GM18873 (cell line): ENCODE data around the gene PLEKHH1.

ENCODE experiments used
- ATAC-seq: cut with Tn5 transposase; IDR thresholded peaks from one replicate; pipeline ENCODE4 v1.9.1; 2021; ENCODE audit warnings: mild to moderate bottlenecking, moderate library complexity, moderate number of reproducible peaks; ENCODE audit not compliant: unreplicated experiment, low FRiP score

Gene PLEKHH1

GRCh38 chr14:67532998-67533753 lies at the start of gene PLEKHH1:
PLEKHH1 (plus strand) TSS chr14:67533290; CDS start chr14:67541868, 8,578 bp downstream.
- ATAC-seq, result no peak

- no peak for ATAC-seq
These were observed 49.4 kb upstream of the PLEKHH1 start for GRCh38 chr14:67483579-67484285.

GRCh38 chr14:67485501-67486095 lies 47.5 kb upstream of the PLEKHH1 start:
- no peak for ATAC-seq

- no peak for ATAC-seq
These were observed 46.2 kb upstream of the PLEKHH1 start for GRCh38 chr14:67486890-67487289.

GRCh38 chr14:67487332-67487731 lies 45.8 kb upstream of the PLEKHH1 start:
- no peak for ATAC-seq

GRCh38 chr14:67487937-67488893 lies 44.9 kb upstream of the PLEKHH1 start, which contains the start of gene TMEM229B:
TMEM229B (minus strand) TSS chr14:67488721; CDS start chr14:67473923, 14,798 bp downstream.
- peak; percentile 84 for ATAC-seq

GRCh38 chr14:67490196-67490595 lies 42.9 kb upstream of the PLEKHH1 start:
- ATAC-seq, result no peak

GRCh38 chr14:67491285-67491684 lies 41.8 kb upstream of the PLEKHH1 start:
- ATAC-seq, result no peak

GRCh38 chr14:67491741-67492507 lies 41.2 kb upstream of the PLEKHH1 start:
- no peak for ATAC-seq

- ATAC-seq, result no peak
These were observed 40.6 kb upstream of the PLEKHH1 start for GRCh38 chr14:67492538-67492937.

GRCh38 chr14:67493092-67493717 lies 39.9 kb upstream of the PLEKHH1 start:
- ATAC-seq, result peak; percentile 37

GRCh38 chr14:67495827-67496226 lies 37.3 kb upstream of the PLEKHH1 start:
- no peak for ATAC-seq

- ATAC-seq, result no peak
These were observed 35.9 kb upstream of the PLEKHH1 start for GRCh38 chr14:67497216-67497615.

- no peak for ATAC-seq
These were observed 35.4 kb upstream of the PLEKHH1 start for GRCh38 chr14:67497716-67498115.

GRCh38 chr14:67500981-67501380 lies 32.1 kb upstream of the PLEKHH1 start:
- ATAC-seq, result no peak

- no peak for ATAC-seq
These were observed 31.4 kb upstream of the PLEKHH1 start for GRCh38 chr14:67501670-67502069.

GRCh38 chr14:67502867-67503266 lies 30.2 kb upstream of the PLEKHH1 start:
- ATAC-seq, result no peak

- ATAC-seq, result no peak
These were observed 29.8 kb upstream of the PLEKHH1 start for GRCh38 chr14:67503331-67503730.

- no peak for ATAC-seq
These were observed 27.8 kb upstream of the PLEKHH1 start for GRCh38 chr14:67505254-67505653.
